Glomerular visceral epithelial cell (primary cell): Measurements from ENCODE around the gene GAA.
"Not testable (repeated sequence)": the region's sequence is repeated elsewhere in the genome, so short reads cannot be mapped to it uniquely, and the experiment has no call there.

Experiments
- DNase-seq: peaks from one replicate; pipeline ENCODE4 v3.0.0-alpha.2; 2016; ENCODE audit errors: extremely low spot score

GAA gene

DNA sequence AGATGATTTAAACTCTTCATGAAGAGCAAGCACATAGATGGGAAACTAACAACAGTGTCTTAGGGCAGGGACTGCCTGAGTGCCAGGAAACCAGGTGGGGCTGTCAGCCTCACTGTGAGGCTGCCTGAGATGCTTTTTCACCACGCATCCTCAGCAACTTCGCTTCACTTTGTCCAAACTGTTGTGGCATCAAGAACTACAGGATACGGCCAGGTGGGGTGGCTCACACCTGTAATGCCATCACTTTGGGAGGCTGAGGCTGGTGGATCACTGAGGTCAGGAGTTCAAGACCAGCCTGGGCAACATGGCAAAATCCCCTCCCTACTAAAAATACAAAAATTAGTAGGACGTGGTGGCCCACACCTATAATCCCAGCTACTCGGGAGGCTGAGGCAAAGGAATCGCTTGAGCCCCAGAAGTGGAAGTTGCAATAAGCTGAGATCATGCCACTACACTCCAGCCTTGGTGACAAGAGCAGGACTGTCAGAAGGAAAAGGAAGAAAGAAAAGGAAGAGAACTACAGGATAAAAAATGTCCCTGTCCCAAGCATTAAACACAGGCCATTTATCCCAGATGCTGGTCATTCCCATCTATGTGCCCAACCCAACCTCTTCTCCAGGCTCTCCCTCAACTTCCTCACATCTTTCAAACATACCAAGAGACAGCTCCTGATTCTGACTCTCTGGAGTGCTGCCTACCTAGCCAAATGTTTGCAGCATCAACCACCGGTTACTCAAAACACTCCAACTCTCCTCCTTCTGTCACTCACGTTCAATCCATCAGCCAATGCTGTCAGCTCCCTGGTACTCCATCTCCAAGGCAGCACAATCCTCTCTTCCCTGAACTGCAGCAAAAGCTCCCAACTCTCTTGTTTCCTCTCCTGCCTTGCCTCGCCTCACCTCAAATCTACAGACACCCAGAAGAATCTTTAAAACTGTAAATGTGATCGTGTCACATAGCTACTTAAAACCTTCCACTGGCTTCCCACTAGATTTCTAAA, 44.0 kb downstream of the GAA start:
- DNase-seq = no peak

DNA sequence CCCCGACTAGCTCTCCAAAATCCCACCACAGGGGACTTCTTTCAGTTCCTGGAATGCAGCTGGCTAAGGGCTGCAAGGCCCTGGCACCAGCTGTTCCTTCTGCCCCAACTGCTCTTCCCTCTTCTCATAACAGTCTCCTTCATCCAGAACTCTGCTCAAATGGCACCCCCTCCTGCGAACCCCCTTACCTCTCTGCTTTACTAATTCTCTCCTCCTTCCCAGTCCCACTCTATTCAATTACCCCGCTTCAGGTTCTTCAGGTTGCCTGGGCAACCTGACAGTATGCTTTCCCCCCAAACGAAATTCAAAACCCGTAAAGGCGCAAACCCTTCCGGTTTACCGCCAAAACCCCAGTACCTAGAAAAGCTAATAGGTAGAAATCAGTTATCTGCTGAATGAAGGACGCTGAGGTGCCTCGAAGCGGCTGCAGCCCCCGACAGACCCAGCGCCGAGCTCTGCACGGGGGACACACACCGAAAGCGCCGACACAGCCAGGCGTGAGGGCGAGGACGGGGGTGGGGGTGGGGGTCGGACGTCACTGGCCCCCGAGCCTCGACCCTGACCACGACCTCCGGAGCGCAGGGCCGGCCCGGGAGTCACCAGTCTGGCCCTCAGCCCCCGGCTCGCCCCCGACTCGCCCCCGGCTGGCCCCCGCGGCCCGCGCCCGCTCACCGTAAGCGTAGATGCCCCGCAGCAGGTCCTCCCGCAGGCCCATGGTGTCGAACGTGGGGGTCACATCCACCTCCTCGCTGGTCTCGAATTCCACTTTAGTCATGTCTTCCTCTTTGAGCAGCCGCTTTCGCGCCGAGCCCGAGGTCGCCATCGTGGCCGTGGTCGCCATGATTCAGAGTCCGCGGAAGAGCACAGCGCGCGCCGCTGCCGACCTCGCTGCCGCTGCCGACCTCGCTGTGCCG, 45.0 kb downstream of the GAA start:
- no peak for DNase-seq

DNA sequence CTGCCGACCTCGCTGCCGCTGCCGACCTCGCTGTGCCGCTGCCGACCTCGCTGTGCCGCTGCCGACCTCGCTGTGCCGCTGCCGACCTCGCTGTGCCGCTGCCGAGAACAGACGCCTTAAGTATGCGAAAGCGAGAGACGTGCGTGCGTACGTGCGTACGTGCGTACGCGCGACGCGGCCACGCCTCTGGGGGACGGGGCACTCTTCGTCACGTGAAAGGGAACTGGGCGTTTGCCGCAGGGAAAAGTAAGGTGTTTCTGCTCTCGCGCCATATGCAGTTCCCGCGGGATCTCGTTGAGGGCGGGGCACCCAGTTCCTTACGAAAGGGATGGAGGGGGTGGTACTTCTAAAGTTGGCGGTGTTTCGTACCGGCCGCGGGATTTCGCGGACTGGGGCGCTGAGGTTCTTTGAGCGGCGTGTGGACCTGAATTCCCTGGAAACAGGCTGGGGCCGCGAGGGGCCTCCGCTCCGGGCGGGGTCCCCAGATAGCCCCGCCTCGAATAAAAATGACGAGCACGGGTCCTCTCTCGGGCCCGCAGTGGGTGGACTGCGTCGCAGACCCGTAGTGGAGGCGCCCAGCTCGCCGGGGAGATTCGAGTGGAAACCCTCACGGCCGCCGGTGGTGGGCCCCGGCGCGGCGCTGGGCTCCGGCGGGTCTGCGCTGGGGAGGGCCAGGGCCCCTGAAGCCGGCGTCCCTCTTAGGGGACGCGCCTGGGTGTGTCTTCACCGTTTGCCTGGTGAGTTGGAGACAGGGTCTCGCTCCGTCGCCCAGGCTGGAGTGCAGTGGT, 45.8 kb downstream of the GAA start, which contains the start of gene EIF4A3:
TSS of gene EIF4A3 (minus strand) at position 94 of the 788 bp plus-strand sequence. CDS start 167 bp downstream, outside the sequence.
- peak; percentile 99 for DNase-seq

DNA sequence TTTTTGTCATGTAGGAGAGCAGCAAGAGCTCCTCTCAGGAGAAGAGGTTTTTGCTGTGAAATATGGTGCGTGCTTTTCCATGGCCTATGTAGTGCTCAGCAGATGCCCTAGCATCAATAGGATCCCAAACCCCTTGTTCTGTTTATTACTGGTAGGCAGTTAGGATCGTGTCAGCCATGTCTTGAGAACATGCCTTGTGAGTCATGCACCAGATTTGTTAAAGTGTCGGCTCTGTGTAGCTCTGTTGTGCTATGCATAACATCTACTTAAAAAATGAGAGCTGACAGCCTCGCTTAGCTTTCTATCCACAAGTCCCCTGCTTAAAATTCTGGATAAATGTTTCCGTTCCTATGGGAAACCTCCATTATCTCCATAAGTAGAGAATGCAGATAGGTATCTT, 50.0 kb downstream of the GAA start:
- no peak for DNase-seq

DNA sequence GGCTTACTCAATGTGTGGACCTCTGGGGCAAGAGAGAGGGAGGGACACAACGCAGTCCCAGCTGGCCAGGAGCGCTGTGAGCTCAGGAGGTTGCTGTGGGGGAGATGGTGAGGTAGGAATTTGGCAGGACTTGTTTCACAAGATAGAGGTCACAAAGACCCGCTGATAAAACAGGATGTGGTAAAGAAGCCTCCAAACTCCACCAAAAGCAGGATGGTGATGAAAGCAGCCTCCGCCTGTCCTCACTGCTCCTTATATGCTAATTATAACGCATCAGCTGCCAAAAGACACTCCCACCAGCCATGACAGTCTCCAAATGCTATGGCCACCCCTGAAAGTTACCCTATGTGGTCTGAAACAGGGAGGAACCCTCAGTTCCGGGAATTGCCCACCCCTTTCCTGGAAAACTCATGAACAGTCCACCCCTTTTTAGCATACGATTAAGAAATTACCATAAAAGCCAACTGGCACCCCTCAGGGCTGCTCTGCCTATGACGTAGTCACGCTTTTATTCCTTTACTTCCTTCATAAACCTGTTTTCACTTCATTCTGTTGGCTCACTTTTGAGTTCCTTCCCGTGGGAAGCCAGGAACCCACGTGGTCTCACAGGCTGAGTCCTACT, 50.8 kb downstream of the GAA start:
- DNase-seq = no peak

- no peak for DNase-seq
Measured at GRCh38 chr17:80153004-80153403, 51.6 kb downstream of the GAA start.

DNA sequence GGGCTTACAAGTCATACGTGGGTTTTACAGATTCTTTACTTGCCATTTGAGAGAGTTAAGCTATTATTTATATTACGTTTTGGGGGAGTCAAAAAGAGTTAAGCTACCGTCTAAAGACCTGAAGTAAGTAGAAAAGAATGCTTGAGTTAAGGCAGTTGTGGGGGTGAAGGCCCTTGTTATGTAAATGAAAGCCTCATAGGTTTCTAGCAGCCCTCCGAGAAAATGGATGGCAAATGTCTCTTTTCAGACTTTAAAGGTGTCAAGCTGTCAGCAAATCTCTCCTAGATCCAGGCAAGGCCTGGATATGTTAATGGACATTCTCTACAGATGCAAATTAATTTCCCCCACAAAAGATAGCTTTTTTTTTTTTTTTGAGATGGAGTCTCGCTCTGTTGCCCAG, 52.8 kb downstream of the GAA start:
- DNase-seq = no peak

- DNase-seq = not testable (repeated sequence)
Measured at GRCh38 chr17:80155600-80155999, 54.2 kb downstream of the GAA start.

DNA sequence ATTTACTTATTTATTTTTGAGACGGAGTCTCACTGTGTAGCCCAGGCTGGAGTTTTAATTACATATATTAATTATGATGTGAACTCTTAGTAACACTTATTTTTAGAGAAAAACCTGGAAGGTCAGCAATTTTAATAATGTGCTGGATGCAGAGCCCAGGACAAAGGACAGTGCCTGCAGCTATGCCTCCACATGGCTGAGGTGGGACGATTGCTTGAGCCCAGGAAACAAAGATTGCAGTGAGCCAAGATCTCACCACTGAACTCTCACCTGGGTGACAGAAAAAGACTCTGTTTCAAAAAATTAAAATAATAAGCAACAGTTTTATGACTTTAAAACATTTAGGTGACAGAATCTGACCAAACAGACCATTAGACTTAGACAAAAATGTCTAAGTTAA, 57.5 kb downstream of the GAA start:
- DNase-seq = no peak

DNA sequence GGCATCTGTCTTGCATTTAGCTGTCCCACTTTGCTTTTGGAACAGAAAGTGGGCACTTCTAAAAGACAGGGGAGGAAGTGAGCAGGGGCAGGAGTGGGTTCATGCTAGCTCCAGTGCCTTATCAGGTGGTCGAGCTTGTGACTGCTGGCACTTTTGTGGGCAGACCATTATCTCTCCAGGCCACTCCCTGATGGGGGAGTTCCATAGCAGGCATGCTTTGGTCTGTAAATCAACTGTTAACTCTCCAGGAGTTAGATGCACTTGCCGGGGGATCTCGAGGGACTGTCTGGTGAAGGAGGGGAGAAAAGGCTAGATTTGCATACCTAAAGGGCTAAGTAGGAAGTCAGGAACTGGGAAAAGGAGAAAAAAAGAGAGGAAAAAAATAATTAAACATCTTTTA, 59.2 kb downstream of the GAA start:
- DNase-seq = no peak

- DNase-seq = no peak
Measured at GRCh38 chr17:80163336-80163735, 62.0 kb downstream of the GAA start.

GRCh38 chr17:80164185-80164584, 62.8 kb downstream of the GAA start:
- no peak for DNase-seq

GRCh38 chr17:80166446-80166845, 65.1 kb downstream of the GAA start:
- no peak for DNase-seq

DNA sequence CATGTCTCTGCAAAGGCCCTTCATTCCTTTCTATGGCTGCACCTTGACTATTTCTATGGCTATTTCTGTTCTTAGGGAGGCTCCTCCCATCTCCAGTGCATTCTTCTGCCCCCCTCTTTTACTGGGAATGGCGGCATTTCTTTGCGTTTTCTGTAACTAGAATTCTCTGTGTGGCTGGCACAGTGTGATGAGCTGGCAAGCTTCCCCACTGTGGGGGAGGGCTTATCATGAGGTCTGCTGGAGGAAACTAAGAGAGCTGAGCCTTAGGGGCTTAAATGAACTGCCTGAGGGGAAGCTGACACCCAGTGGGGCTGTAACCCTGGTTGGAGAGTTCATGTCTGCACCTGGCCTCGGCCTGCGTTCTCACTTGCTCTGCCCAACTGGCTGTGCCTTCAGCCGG, 67.0 kb downstream of the GAA start:
- DNase-seq = peak; percentile 9

DNA sequence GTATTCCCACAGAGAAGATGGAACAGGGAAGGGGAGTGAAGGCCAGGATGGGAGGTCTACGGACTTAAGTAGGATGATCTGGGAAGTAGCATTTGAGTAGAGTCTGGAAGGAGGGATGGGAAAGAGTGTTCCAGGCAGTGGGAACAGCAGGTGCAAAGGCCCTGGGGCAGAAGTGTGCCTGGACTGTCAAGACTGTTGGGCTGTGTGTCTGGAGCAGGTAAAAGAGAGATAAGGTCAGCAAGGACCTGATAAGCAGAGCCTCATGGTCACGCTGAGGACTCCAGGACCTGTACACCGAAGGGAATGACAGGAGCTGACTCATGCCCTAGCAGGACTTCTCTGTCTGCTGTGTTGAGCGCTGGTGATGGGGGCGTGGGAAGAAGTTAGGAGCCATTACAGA, 67.7 kb downstream of the GAA start:
- DNase-seq = no peak
